OCI-LY1 (cell line): ENCODE measurements around the gene PDZRN4.

ENCODE experiments used
- H2AFZ ChIP-seq: fragments of 200-600 bp; sonication (generic), shearing (Covaris generic); 2 replicates; pipeline ENCODE4 v1.6.0; 2014; ENCODE audit warnings: antibody characterized with exemption, mild to moderate bottlenecking, low read length
- H3F3A ChIP-seq: fragments of 200-600 bp; sonication (generic), shearing (Covaris generic); 2 replicates; pipeline ENCODE4 v1.6.0; 2014; ENCODE audit warnings: mild to moderate bottlenecking, antibody characterized with exemption, low read length, moderate library complexity; ENCODE audit not compliant: insufficient read depth
- H3K27ac ChIP-seq: fragments of 200-600 bp; sonication (generic); 2 replicates; pipeline ENCODE4 v1.5.1; 2014; ENCODE audit warnings: low read length, mixed run types, mild to moderate bottlenecking, low read depth; ENCODE audit not compliant: poor library complexity, severe bottlenecking
- H3K27me3 ChIP-seq: fragments of 200-600 bp; sonication (generic); 2 replicates; pipeline ENCODE4 v1.6.0; 2014; ENCODE audit warnings: antibody characterized with exemption, mild to moderate bottlenecking, low read length, moderate library complexity; ENCODE audit not compliant: insufficient read depth
- H3K36me3 ChIP-seq: fragments of 200-600 bp; sonication (generic); 2 replicates; pipeline ENCODE4 v1.6.1; 2014; ENCODE audit warnings: mild to moderate bottlenecking, antibody characterized with exemption, low read length, moderate library complexity, mixed read lengths; ENCODE audit not compliant: insufficient read depth
- H3K4me1 ChIP-seq: fragments of 200-600 bp; sonication (generic); 2 replicates; pipeline ENCODE4 v1.5.1; 2014; ENCODE audit warnings: mild to moderate bottlenecking, low read length, moderate library complexity; ENCODE audit not compliant: insufficient read depth, severe bottlenecking
- H3K4me2 ChIP-seq: fragments of 200-600 bp; sonication (generic), shearing (Covaris generic); 2 replicates; pipeline ENCODE4 v1.6.1; 2014; ENCODE audit warnings: low read length
- H3K4me3 ChIP-seq: fragments of 200-600 bp; sonication (generic); 2 replicates; pipeline ENCODE4 v1.5.1; 2014; ENCODE audit warnings: low read length, low read depth, mild to moderate bottlenecking, mixed read lengths; ENCODE audit not compliant: poor library complexity, severe bottlenecking
- H3K79me2 ChIP-seq: fragments of 200-600 bp; shearing (Covaris generic); 2 replicates; pipeline ENCODE4 v1.6.1; 2016; ENCODE audit warnings: mixed run types, low read length, mixed read lengths; ENCODE audit not compliant: insufficient read depth
- H3K9ac ChIP-seq: fragments of 200-600 bp; sonication (generic), shearing (Covaris generic); 2 replicates; pipeline ENCODE4 v1.6.1; 2014; ENCODE audit warnings: mild to moderate bottlenecking, low read length, mixed read lengths
- H3K9me2 ChIP-seq: fragments of 200-600 bp; sonication (generic), shearing (Covaris generic); 2 replicates; pipeline ENCODE4 v1.6.1; 2014; ENCODE audit warnings: low read depth, mild to moderate bottlenecking, low read length, mixed read lengths
- H3K9me3 ChIP-seq: fragments of 200-600 bp; shearing (Covaris generic); 2 replicates; pipeline ENCODE4 v1.6.1; 2014; ENCODE audit warnings: low read length, mixed read lengths
- H4K20me1 ChIP-seq: fragments of 200-600 bp; sonication (generic), shearing (Covaris generic); 2 replicates; pipeline ENCODE4 v1.6.0; 2016; ENCODE audit warnings: mild to moderate bottlenecking, low read length; ENCODE audit not compliant: insufficient read depth
- CTCF ChIP-seq: fragments of 200-600 bp; sonication (generic), shearing (Covaris generic); IDR thresholded peaks from 2 replicates; pipeline ENCODE4 v1.5.1; 2017; ENCODE audit warnings: mild to moderate bottlenecking, antibody characterized with exemption, low read length, moderate library complexity, mixed read lengths
- EZH2 ChIP-seq: fragments of 200-600 bp; sonication (generic), shearing (Covaris generic); IDR thresholded peaks from 2 replicates; pipeline ENCODE4 v1.8.0; 2017; ENCODE audit warnings: borderline replicate concordance, mixed run types, mild to moderate bottlenecking, antibody characterized with exemption, low read length, moderate library complexity, mixed read lengths

Gene PDZRN4

GRCh38 chr12:41460906-41461305 lies 272.8 kb downstream of the PDZRN4 start:
- H3K4me1 ChIP-seq, result no peaks in the 10 kb centered on the region

GRCh38 chr12:41462312-41462711 lies 274.2 kb downstream of the PDZRN4 start:
- H3K79me2 ChIP-seq, result no peaks in the 10 kb centered on the region
- no peaks in the 10 kb centered on the region for H3F3A ChIP-seq
- H3K27ac ChIP-seq, result no peak overlapping the region
- no peaks in the 10 kb centered on the region for H3K27me3 ChIP-seq
- no peaks in the 10 kb centered on the region for H3K36me3 ChIP-seq
- no peak for TF ChIP-seq CTCF
- no peak for TF ChIP-seq EZH2
- no peak overlapping the region for H3K4me2 ChIP-seq
- no peaks in the 10 kb centered on the region for H3K9me2 ChIP-seq
- no peak overlapping the region for H3K4me3 ChIP-seq
- H3K9me3 ChIP-seq, result no peaks in the 10 kb centered on the region
- H3K9ac ChIP-seq, result no peak overlapping the region
- no peaks in the 10 kb centered on the region for H3K4me1 ChIP-seq
- H4K20me1 ChIP-seq, result no peaks in the 10 kb centered on the region
- no peak overlapping the region for H2AFZ ChIP-seq

More at GRCh38 chr12:41460906-41461305, 272.8 kb downstream of the PDZRN4 start:
- H3K79me2 ChIP-seq, result no peaks in the 10 kb centered on the region
- H3K27ac ChIP-seq, result no peak overlapping the region
- no peaks in the 10 kb centered on the region for H3K9me3 ChIP-seq
- no peak for TF ChIP-seq EZH2
- no peak for TF ChIP-seq CTCF
- no peaks in the 10 kb centered on the region for H4K20me1 ChIP-seq
- H3K9ac ChIP-seq, result no peak overlapping the region
- H3K27me3 ChIP-seq, result no peaks in the 10 kb centered on the region
- H3K4me2 ChIP-seq, result no peak overlapping the region
- H3K4me3 ChIP-seq, result no peak overlapping the region
- H2AFZ ChIP-seq, result no peak overlapping the region
- H3F3A ChIP-seq, result no peaks in the 10 kb centered on the region
- no peaks in the 10 kb centered on the region for H3K36me3 ChIP-seq
- no peaks in the 10 kb centered on the region for H3K9me2 ChIP-seq

- no peaks in the 10 kb centered on the region for H3K4me1 ChIP-seq
- H3F3A ChIP-seq, result no peaks in the 10 kb centered on the region
- H3K27ac ChIP-seq, result no peak overlapping the region
- no peak overlapping the region for H2AFZ ChIP-seq
- no peaks in the 10 kb centered on the region for H3K9me2 ChIP-seq
- H3K4me2 ChIP-seq, result no peak overlapping the region
- H3K4me3 ChIP-seq, result no peak overlapping the region
- no peaks in the 10 kb centered on the region for H3K36me3 ChIP-seq
- H3K27me3 ChIP-seq, result no peaks in the 10 kb centered on the region
- H4K20me1 ChIP-seq, result no peaks in the 10 kb centered on the region
- H3K9ac ChIP-seq, result no peak overlapping the region
- no peaks in the 10 kb centered on the region for H3K79me2 ChIP-seq
- TF ChIP-seq EZH2 (no peak), CTCF (no peak)
- H3K9me3 ChIP-seq, result no peaks in the 10 kb centered on the region
Observed at GRCh38 chr12:41465526-41465925, 277.4 kb downstream of the PDZRN4 start.
